ENCODE measurements around the gene HTATSF1. TPM values are rescaled to one million over a fixed set of nuclear protein-coding genes. Genes with fewer than 3 reads are reported as not detected.

HTATSF1 gene
- total RNA-seq, 1 experiment from 2014 or later: 39.7 TPM

DNA sequence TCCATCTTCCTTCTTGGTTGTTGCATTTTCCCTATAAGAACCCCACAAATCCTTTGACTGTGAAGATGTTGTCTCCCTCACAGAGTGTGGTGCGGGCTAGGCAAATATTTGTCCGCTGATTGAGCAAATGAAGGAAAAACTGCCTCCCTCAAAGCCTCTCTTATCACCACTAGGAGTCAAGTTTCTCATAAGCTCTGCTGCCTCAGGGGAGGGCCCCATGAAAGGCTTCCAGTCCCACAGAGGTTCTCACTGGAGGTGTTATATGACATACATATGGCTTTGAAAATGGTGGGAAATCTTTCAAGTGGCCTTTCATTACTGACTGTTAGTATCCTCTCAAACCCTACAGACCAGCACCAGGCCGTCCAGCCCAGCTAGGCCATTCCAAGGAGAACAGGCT is 43.9 kb downstream of the HTATSF1 start:
- POLR2A ChIA-PET: no interaction called here
- H4K20me1 ChIP-seq (ENCODE audit: insufficient read depth): no peaks in the 10 kb centered on the region
- CTCF ChIA-PET: no interaction called here
- no peaks in the 10 kb centered on the region for H3K27me3 ChIP-seq (ENCODE audit: insufficient read depth, low read length)
- H3K27ac ChIP-seq (ENCODE audit: low read depth, low read length): no peak overlapping the region
- DNase-seq (ENCODE audit: low read depth, low spot score) (no peak), ATAC-seq (no peak)
- intact Hi-C loops (cut with micrococcal nuclease): no loop called here
- no peaks in the 10 kb centered on the region for H3K9me3 ChIP-seq (ENCODE audit: control insufficient read depth in 1 of 2, insufficient read depth in 1 of 2, low read depth in 1 of 2, low read length in 2 of 2)
- no peaks in the 10 kb centered on the region for H3K4me1 ChIP-seq (ENCODE audit: control insufficient read depth in 1 of 2, insufficient read depth in 2 of 2, low read length in 2 of 2)
- no peak overlapping the region for H3K9ac ChIP-seq (ENCODE audit: low read length)
- no peak overlapping the region for H3K4me3 ChIP-seq (replicated peaks in 1 of 2; ENCODE audit: low read depth in 1 of 2, low read length in 2 of 2)
- no peaks in the 10 kb centered on the region for H3K9me2 ChIP-seq (ENCODE audit: insufficient read depth)
- RAD21 ChIA-PET (ENCODE audit: low non-redundant PET in 1 of 2, low total read pairs in 2 of 2, uncharacterized antibody in 2 of 2, unreplicated experiment in 2 of 2): no interaction called here
- TF ChIP-seq CBX3 (IDR thresholded peaks at IDR 0.05; ENCODE audit: low read depth): no peak
- TF ChIP-seq POLR2AphosphoS5 (IDR thresholded peaks at IDR 0.05; ENCODE audit: low read depth, low read length): no peak
- BruUV-seq (replicated peaks): no TSS peak
- H2AFZ ChIP-seq (ENCODE audit: low read depth, low read length, poor library complexity, severe bottlenecking): no peak overlapping the region
- H3K36me3 ChIP-seq (ENCODE audit: control insufficient read depth in 1 of 2, insufficient read depth in 2 of 2, low read length in 2 of 2): no peaks in the 10 kb centered on the region
- H3K4me2 ChIP-seq (ENCODE audit: low read length): no peak overlapping the region
- H3K79me2 ChIP-seq (ENCODE audit: insufficient read depth, low read length): no peaks in the 10 kb centered on the region

DNA sequence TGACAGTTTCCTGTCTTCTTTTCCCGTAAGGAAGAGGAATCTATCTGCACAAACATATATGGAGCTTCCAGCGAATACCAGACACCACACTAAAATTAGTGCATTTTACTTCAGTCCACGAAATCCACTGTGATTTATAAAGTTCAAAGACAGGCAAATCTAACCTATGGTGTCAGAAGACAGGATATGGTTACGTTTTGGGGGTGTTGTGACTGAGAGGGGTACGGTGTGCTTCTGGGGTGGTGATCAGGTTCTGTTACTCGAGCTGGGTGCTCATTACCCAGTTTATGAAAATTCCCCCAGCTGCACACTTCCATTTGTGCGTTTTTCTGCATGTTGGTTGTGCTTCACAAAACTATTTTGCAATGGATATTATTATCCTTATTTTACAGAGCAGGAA is 44.9 kb downstream of the HTATSF1 start:
- Histone ChIP-seq H3K27ac (ENCODE audit: low read depth, low read length) (no peak overlapping the region), H3K4me1 (ENCODE audit: control insufficient read depth in 1 of 2, insufficient read depth in 2 of 2, low read length in 2 of 2) (no peaks in the 10 kb centered on the region), H3K36me3 (ENCODE audit: control insufficient read depth in 1 of 2, insufficient read depth in 2 of 2, low read length in 2 of 2) (no peaks in the 10 kb centered on the region), H4K20me1 (ENCODE audit: insufficient read depth) (no peaks in the 10 kb centered on the region), H3K9me2 (ENCODE audit: insufficient read depth) (no peaks in the 10 kb centered on the region), H3K9me3 (ENCODE audit: control insufficient read depth in 1 of 2, insufficient read depth in 1 of 2, low read depth in 1 of 2, low read length in 2 of 2) (no peaks in the 10 kb centered on the region), H2AFZ (ENCODE audit: low read depth, low read length, poor library complexity, severe bottlenecking) (no peak overlapping the region), H3K4me3 (replicated peaks in 1 of 2; ENCODE audit: low read depth in 1 of 2, low read length in 2 of 2) (no peak overlapping the region), H3K9ac (ENCODE audit: low read length) (no peak overlapping the region), H3K27me3 (ENCODE audit: insufficient read depth, low read length) (no peaks in the 10 kb centered on the region), H3K79me2 (ENCODE audit: insufficient read depth, low read length) (no peaks in the 10 kb centered on the region), H3K4me2 (ENCODE audit: low read length) (no peak overlapping the region)
- DNase-seq (ENCODE audit: low read depth, low spot score): no peak
- no peak for ATAC-seq
- ChIA-PET CTCF (no interaction called here), POLR2A (no interaction called here), RAD21 (ENCODE audit: low non-redundant PET in 1 of 2, low total read pairs in 2 of 2, uncharacterized antibody in 2 of 2, unreplicated experiment in 2 of 2) (no interaction called here)
- no TSS peak for BruUV-seq (replicated peaks)
- intact Hi-C loops (cut with micrococcal nuclease): no loop called here
- TF ChIP-seq YY1 (IDR thresholded peaks at IDR 0.05; ENCODE audit: extremely low read depth, insufficient replicate concordance, low read depth, low read length) (no peak), RAD21 (IDR thresholded peaks at IDR 0.05; ENCODE audit: low read depth) (no peak), EZH2 (IDR thresholded peaks at IDR 0.05) (no peak), SIN3A (IDR thresholded peaks at IDR 0.05; ENCODE audit: low read depth) (no peak), SRF (IDR thresholded peaks at IDR 0.05; ENCODE audit: low read depth) (no peak), TCF7L2 (IDR thresholded peaks at IDR 0.05; ENCODE audit: borderline replicate concordance, extremely low read depth, insufficient read depth, insufficient read length) (no peak), ELF1 (IDR thresholded peaks at IDR 0.05; ENCODE audit: borderline replicate concordance, low read depth) (no peak), POLR2AphosphoS5 (IDR thresholded peaks at IDR 0.05; ENCODE audit: low read depth, low read length) (no peak), JUND (IDR thresholded peaks at IDR 0.05) (no peak), ZNF274 (IDR thresholded peaks at IDR 0.05; ENCODE audit: low read depth, low read length) (no peak), EZH2phosphoT487 (IDR thresholded peaks at IDR 0.05; ENCODE audit: borderline replicate concordance) (no peak)
- TF ChIP-seq, protein P1, sequence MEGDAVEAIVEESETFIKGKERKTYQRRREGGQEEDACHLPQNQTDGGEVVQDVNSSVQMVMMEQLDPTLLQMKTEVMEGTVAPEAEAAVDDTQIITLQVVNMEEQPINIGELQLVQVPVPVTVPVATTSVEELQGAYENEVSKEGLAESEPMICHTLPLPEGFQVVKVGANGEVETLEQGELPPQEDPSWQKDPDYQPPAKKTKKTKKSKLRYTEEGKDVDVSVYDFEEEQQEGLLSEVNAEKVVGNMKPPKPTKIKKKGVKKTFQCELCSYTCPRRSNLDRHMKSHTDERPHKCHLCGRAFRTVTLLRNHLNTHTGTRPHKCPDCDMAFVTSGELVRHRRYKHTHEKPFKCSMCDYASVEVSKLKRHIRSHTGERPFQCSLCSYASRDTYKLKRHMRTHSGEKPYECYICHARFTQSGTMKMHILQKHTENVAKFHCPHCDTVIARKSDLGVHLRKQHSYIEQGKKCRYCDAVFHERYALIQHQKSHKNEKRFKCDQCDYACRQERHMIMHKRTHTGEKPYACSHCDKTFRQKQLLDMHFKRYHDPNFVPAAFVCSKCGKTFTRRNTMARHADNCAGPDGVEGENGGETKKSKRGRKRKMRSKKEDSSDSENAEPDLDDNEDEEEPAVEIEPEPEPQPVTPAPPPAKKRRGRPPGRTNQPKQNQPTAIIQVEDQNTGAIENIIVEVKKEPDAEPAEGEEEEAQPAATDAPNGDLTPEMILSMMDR (IDR thresholded peaks at IDR 0.05 in 2 of 3, conservative IDR thresholded peaks at IDR 0.05 in 1 of 3; ENCODE audit: borderline replicate concordance in 1 of 3, insufficient read depth in 1 of 3, low read depth in 2 of 3, low read length in 2 of 3): no peak
- TF ChIP-seq, protein P2, sequence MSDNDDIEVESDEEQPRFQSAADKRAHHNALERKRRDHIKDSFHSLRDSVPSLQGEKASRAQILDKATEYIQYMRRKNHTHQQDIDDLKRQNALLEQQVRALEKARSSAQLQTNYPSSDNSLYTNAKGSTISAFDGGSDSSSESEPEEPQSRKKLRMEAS (IDR thresholded peaks at IDR 0.05): no peak
- TF ChIP-seq, protein P3, sequence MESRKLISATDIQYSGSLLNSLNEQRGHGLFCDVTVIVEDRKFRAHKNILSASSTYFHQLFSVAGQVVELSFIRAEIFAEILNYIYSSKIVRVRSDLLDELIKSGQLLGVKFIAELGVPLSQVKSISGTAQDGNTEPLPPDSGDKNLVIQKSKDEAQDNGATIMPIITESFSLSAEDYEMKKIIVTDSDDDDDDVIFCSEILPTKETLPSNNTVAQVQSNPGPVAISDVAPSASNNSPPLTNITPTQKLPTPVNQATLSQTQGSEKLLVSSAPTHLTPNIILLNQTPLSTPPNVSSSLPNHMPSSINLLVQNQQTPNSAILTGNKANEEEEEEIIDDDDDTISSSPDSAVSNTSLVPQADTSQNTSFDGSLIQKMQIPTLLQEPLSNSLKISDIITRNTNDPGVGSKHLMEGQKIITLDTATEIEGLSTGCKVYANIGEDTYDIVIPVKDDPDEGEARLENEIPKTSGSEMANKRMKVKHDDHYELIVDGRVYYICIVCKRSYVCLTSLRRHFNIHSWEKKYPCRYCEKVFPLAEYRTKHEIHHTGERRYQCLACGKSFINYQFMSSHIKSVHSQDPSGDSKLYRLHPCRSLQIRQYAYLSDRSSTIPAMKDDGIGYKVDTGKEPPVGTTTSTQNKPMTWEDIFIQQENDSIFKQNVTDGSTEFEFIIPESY (IDR thresholded peaks at IDR 0.05; ENCODE audit: extremely low read depth, insufficient replicate concordance, low read length): no peak
- TF ChIP-seq, protein P4, sequence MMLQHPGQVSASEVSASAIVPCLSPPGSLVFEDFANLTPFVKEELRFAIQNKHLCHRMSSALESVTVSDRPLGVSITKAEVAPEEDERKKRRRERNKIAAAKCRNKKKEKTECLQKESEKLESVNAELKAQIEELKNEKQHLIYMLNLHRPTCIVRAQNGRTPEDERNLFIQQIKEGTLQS (IDR thresholded peaks at IDR 0.05): no peak
